ENCODE data around the gene MED12L. TPM values are rescaled to one million over a fixed set of nuclear protein-coding genes. Genes with fewer than 3 reads are reported as not detected.

Gene MED12L
- total RNA-seq, 1 experiment from 2014 or later: 14.9 TPM

DNA sequence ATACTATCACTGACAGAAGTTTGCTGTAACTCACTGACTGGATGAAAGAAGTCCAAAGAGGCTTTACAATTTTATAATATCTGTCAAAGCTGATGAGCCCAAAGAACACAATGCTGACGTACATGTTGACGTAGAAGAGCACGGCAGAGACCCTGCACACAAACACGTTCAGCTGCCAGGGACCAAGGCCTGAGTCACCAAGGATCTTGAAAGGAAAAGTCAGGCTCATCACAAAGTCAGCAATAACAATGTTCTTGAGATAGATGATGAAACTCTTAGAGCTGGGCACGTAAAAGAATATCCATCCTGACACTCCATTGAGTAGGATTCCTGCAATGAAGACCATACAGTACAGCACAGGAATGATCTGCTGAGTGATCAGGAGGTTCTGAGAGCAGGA lies 128.4 kb downstream of the MED12L start:
- Histone ChIP-seq H3K27ac (ENCODE audit: insufficient read length, low read depth, low read length) (no peak overlapping the region), H3K27me3 (ENCODE audit: insufficient read depth, low read length) (no peaks in the 10 kb centered on the region), H4K91ac (ENCODE audit: insufficient read length, low read depth, low read length) (no peak overlapping the region), H3K4me2 (ENCODE audit: insufficient read depth, insufficient read length, low read length) (no peak overlapping the region), H3K9ac (ENCODE audit: extremely low read depth, insufficient read length, low read length) (no peak overlapping the region), H3K79me2 (ENCODE audit: insufficient read depth, low read length) (no peaks in the 10 kb centered on the region), H3T11ph (ENCODE audit: low read length) (no peak overlapping the region), H3K14ac (ENCODE audit: insufficient read depth, low read length) (no peak overlapping the region), H4K5ac (ENCODE audit: insufficient read length, low read depth, low read length) (no peak overlapping the region), H4K8ac (replicated peaks; ENCODE audit: insufficient read length, low read depth, low read length) (no peak overlapping the region), H3K79me1 (ENCODE audit: insufficient read depth, low read depth, low read length, poor library complexity, severe bottlenecking) (no peaks in the 10 kb centered on the region), H3K23ac (ENCODE audit: insufficient read length, low read depth, low read length) (no peak overlapping the region), H3K56ac (ENCODE audit: insufficient read length, low read depth, low read length) (no peak overlapping the region), H3K4ac (ENCODE audit: low read depth, low read length) (no peak overlapping the region), H3K23me2 (ENCODE audit: insufficient read length, low read depth, low read length, poor library complexity, severe bottlenecking) (no peaks in the 10 kb centered on the region), H2BK5ac (ENCODE audit: insufficient read length, low read length) (no peak overlapping the region), H3K4me1 (ENCODE audit: insufficient read depth, low read length) (peaks cover 4% of the 10 kb centered on the region; the same call in 1 of the 2 replicates), H2AK5ac (ENCODE audit: insufficient read length, low read length) (no peak overlapping the region), H4K20me1 (ENCODE audit: control insufficient read depth, insufficient read depth, insufficient read length) (no peaks in the 10 kb centered on the region), H2BK20ac (ENCODE audit: low read depth, low read length, poor library complexity, severe bottlenecking) (no peak overlapping the region), H2BK120ac (ENCODE audit: low read depth, low read length, poor library complexity, severe bottlenecking) (no peak overlapping the region), H2AFZ (ENCODE audit: low read length) (no peak overlapping the region), H2BK12ac (ENCODE audit: insufficient read length, low read depth, low read length) (no peak overlapping the region), H3K9me3 (ENCODE audit: control insufficient read depth, low read depth, low read length) (no peaks in the 10 kb centered on the region), H2BK15ac (ENCODE audit: low read depth, low read length) (no peak overlapping the region), H3K18ac (ENCODE audit: insufficient read length, low read depth, low read length) (no peak overlapping the region)
- no peaks in the 10 kb centered on the region for H3K36me3 Mint-ChIP-seq (ENCODE audit: insufficient read depth in 1 of 3, low read depth in 3 of 3)
- no peaks in the 10 kb centered on the region for H3K9me3 Mint-ChIP-seq
- no peak overlapping the region for H3K4me3 Mint-ChIP-seq
- H3K27ac Mint-ChIP-seq: peak overlapping the region in 1 of 3 experiments; percentile 30; a peak in 3 of 7 replicates
- H3K4me1 Mint-ChIP-seq: peaks cover 12 to 19% of the 10 kb centered on the region in 2 experiments
- no peaks in the 10 kb centered on the region for H3K27me3 Mint-ChIP-seq (ENCODE audit: low read depth)
- TF ChIP-seq CTCF (conservative IDR thresholded peaks at IDR 0.05): no peak
- WGBS (ENCODE audit: extremely low coverage, insufficient read length, low lambda C conversion rate): no CpG with 5 or more reads among the region's 5 CpGs
- DNase-seq: no peak

All from H9 (cell line).